AG09309 (cell line): ENCODE results near the gene MAP6D1.

ENCODE experiments used
- DNase-seq: peaks from one replicate; pipeline ENCODE4 v3.0.0-alpha.2; 2010; ENCODE audit warnings: low read depth
- H3K4me3 ChIP-seq: 2 replicates; pipeline ENCODE4 v1.5.1; 2011; ENCODE audit warnings: mild to moderate bottlenecking, low read depth, low read length, moderate library complexity; ENCODE audit not compliant: control insufficient read depth
- CTCF ChIP-seq: IDR thresholded peaks from 2 replicates; pipeline ENCODE4 v1.5.1; 2011; ENCODE audit warnings: mild to moderate bottlenecking, low read depth, low read length, inconsistent platforms; ENCODE audit not compliant: insufficient read depth, control insufficient read depth; ENCODE audit errors: missing control alignments

The MAP6D1 gene

GRCh38 chr3:183818706-183819624 lies 6.4 kb downstream of the MAP6D1 start:
- TF ChIP-seq CTCF, result no peak
- no peak overlapping the region for H3K4me3 ChIP-seq
- no peak for DNase-seq

- H3K4me3 ChIP-seq, result no peak overlapping the region
- no peak for TF ChIP-seq CTCF
- DNase-seq, result no peak
These were observed 7.2 kb downstream of the MAP6D1 start for GRCh38 chr3:183818041-183818620.

- DNase-seq, result no peak
- TF ChIP-seq CTCF, result no peak
- H3K4me3 ChIP-seq, result no peak overlapping the region
These were observed 7.7 kb downstream of the MAP6D1 start for GRCh38 chr3:183817639-183818038.

GRCh38 chr3:183816681-183817510 lies 8.5 kb downstream of the MAP6D1 start:
- DNase-seq, result no peak
- no peak overlapping the region for H3K4me3 ChIP-seq
- TF ChIP-seq CTCF, result no peak

- no peak for DNase-seq
- no peak overlapping the region for H3K4me3 ChIP-seq
These were observed 9.4 kb downstream of the MAP6D1 start for GRCh38 chr3:183815951-183816475.

More at GRCh38 chr3:183815951-183816475, 9.4 kb downstream of the MAP6D1 start:
- no peak for TF ChIP-seq CTCF
